Esophagus squamous epithelium (tissue), 5 donors: ENCODE data around the gene LRRC63. TPM values are rescaled to one million over a fixed set of nuclear protein-coding genes. Genes with fewer than 3 reads are reported as not detected.
"Not testable (repeated sequence)": the region's sequence is repeated elsewhere in the genome, so short reads cannot be mapped to it uniquely, and the experiment has no call there.

Experiments used
- DNase-seq: peaks from one replicate; lab custom pipeline; 2025; lab: John Stamatoyannopoulos, UW
- H3K27ac ChIP-seq, 4 donors: fragments of 200-600 bp; sonication (generic); one replicate each; pipeline ENCODE4 v1.5.1; 2016 to 2019; ENCODE audit warnings: mild to moderate bottlenecking in 1 of 4
- H3K27me3 ChIP-seq, 4 donors: fragments of 200-600 bp; sonication (generic); 1 replicate in 3 of 4; 2 replicates in 1 of 4; pipeline versions ENCODE4 v1.5.1 to v1.6.0; 2017 to 2021; ENCODE audit warnings: antibody characterized with exemption in 1 of 4
- H3K36me3 ChIP-seq, 3 donors: fragments of 200-600 bp; sonication (generic); one replicate each; pipeline ENCODE4 v1.5.1; 2016 to 2019
- H3K4me1 ChIP-seq, 3 donors: fragments of 200-600 bp; sonication (generic); one replicate each; pipeline ENCODE4 v1.5.1; 2017 to 2019
- H3K4me3 ChIP-seq, 4 donors: fragments of 200-600 bp; sonication (generic); 1 replicate in 3 of 4; 2 replicates in 1 of 4; pipeline ENCODE4 v1.5.1; 2016 to 2019; ENCODE audit warnings: mild to moderate bottlenecking in 2 of 4, moderate library complexity in 1 of 4
- H3K9me3 ChIP-seq, 3 donors: fragments of 200-600 bp; sonication (generic); one replicate each; pipeline ENCODE4 v1.5.1; 2016 to 2019
- CTCF ChIP-seq, 6 experiments: fragments of 450-650 bp in 4 of 6; fragments of 200-600 bp in 2 of 6; sonication (generic) in 2 of 6; IDR thresholded peaks; one replicate each; pipeline ENCODE4 v1.5.1; 2016 to 2019; ENCODE audit warnings: antibody characterized with exemption in 6 of 6, mild to moderate bottlenecking in 4 of 6, moderate library complexity in 4 of 6
- POLR2A ChIP-seq, 4 donors: fragments of 450-650 bp; IDR thresholded peaks; one replicate each; pipeline ENCODE4 v1.6.1; 2017; ENCODE audit warnings: antibody characterized with exemption in 4 of 4, mild to moderate bottlenecking in 4 of 4, moderate library complexity in 3 of 4
- WGBS, 2 donors: methylation state at CpG; one replicate each; pipeline ENCODE4 v1.1.5; 2018; 5-methylcytosine and 5-hydroxymethylcytosine counted together
- intact Hi-C: fragments of 100-400 bp; cut with DNase I; formaldehyde crosslinking; loops from one replicate; pipeline ENCODE4 v1.15.0; 2022
- total RNA-seq, 4 donors: library from RNA; depleted of rRNA; stranded (reverse); fragments of >200 nt; gene quantifications; one replicate each; pipeline ENCODE4 v1.1.0, GENCODE V29; 2016
- donor health status: DM: yes; HTN: yes; CAD: no.

The LRRC63 gene
- total RNA-seq, 4 donors from 2014 or later = not detected

GRCh38 chr13:46274094-46274698 is 62.5 kb downstream of the LRRC63 start:
- intact Hi-C loops = no loop called here
- WGBS, 2 donors = 77 to 89% methylated on average over 3 of the region's 3 CpGs
- TF ChIP-seq CTCF (IDR thresholded peaks at IDR 0.05) (no peak), POLR2A (IDR thresholded peaks at IDR 0.05) (no peak)

GRCh38 chr13:46278474-46278873 is 66.7 kb downstream of the LRRC63 start:
- Histone ChIP-seq H3K4me1 (no peaks in the 10 kb centered on the region), H3K4me3 (no peak overlapping the region), H3K9me3 (no peaks in the 10 kb centered on the region), H3K27ac (no peak overlapping the region), H3K36me3 (no peaks in the 10 kb centered on the region), H3K27me3 (peaks cover 0 to 6% (median 0%) of the 10 kb centered on the region in 4 donors)
- 25 to 41% methylated on average over 4 of the region's 4 CpGs for WGBS, 2 donors
- DNase-seq = no peak
- no peak for TF ChIP-seq CTCF (IDR thresholded peaks at IDR 0.05)
- no peak for TF ChIP-seq POLR2A (IDR thresholded peaks at IDR 0.05)
- intact Hi-C loops = no loop called here

More at GRCh38 chr13:46274094-46274698, 62.5 kb downstream of the LRRC63 start:
- H3K9me3 ChIP-seq = no peaks in the 10 kb centered on the region
- no peak overlapping the region for H3K27ac ChIP-seq
- no peak for DNase-seq
- no peaks in the 10 kb centered on the region for H3K27me3 ChIP-seq
- H3K36me3 ChIP-seq = no peaks in the 10 kb centered on the region
- no peak overlapping the region for H3K4me3 ChIP-seq
- H3K4me1 ChIP-seq = no peaks in the 10 kb centered on the region

GRCh38 chr13:46281779-46282178 is 70.1 kb downstream of the LRRC63 start:
- no peak for TF ChIP-seq CTCF (IDR thresholded peaks at IDR 0.05)
- no peak for TF ChIP-seq POLR2A (IDR thresholded peaks at IDR 0.05)
- intact Hi-C loops = no loop called here
- no peak overlapping the region for H3K4me3 ChIP-seq
- H3K27me3 ChIP-seq = peaks cover 0 to 6% (median 0%) of the 10 kb centered on the region in 4 donors
- no peak for DNase-seq
- 28 to 51% methylated on average over 2 of the region's 2 CpGs for WGBS, 2 donors
- no peaks in the 10 kb centered on the region for H3K36me3 ChIP-seq
- no peaks in the 10 kb centered on the region for H3K4me1 ChIP-seq
- H3K9me3 ChIP-seq = no peaks in the 10 kb centered on the region
- H3K27ac ChIP-seq = no peak overlapping the region

GRCh38 chr13:46283912-46284824 is 72.4 kb downstream of the LRRC63 start:
- H3K4me1 ChIP-seq, intact Hi-C loops, H3K27ac ChIP-seq, H3K36me3 ChIP-seq, DNase-seq, H3K4me3 ChIP-seq, H3K27me3 ChIP-seq, H3K9me3 ChIP-seq: not testable (repeated sequence)
- WGBS, 2 donors = 59 to 65% methylated on average over 13 to 16 of the region's 16 CpGs

- H3K27ac ChIP-seq = no peak overlapping the region
- TF ChIP-seq POLR2A (IDR thresholded peaks at IDR 0.05) (no peak), CTCF (IDR thresholded peaks at IDR 0.05) (no peak)
- no peaks in the 10 kb centered on the region for H3K9me3 ChIP-seq
- no peak overlapping the region for H3K4me3 ChIP-seq
- no peaks in the 10 kb centered on the region for H3K36me3 ChIP-seq
- intact Hi-C loops = no loop called here
- peaks cover 0 to 5% (median 0%) of the 10 kb centered on the region in 4 donors for H3K27me3 ChIP-seq
- WGBS, 2 donors = 63 to 100% methylated on average over 1 of the region's 1 CpG
- no peak for DNase-seq
- H3K4me1 ChIP-seq = no peaks in the 10 kb centered on the region
Observed at GRCh38 chr13:46286972-46287371, 75.2 kb downstream of the LRRC63 start.
